Right atrium auricular region (tissue), 2 donors: Measurements from ENCODE around the gene SEPTIN10. TPM values are rescaled to one million over a fixed set of nuclear protein-coding genes. Genes with fewer than 3 reads are reported as not detected.

Experiments used
- DNase-seq: peaks from one replicate; pipeline ENCODE4 v3.0.0-alpha.2; 2019; ENCODE audit warnings: low spot score
- H3K27ac ChIP-seq, 2 donors: fragments of 200-600 bp; sonication (generic); 1 replicate in 1 of 2; 2 replicates in 1 of 2; pipeline ENCODE4 v1.5.1; 2016 to 2019
- H3K27me3 ChIP-seq, 2 donors: fragments of 200-600 bp; sonication (generic); one replicate each; pipeline versions ENCODE4 v1.5.1 to v1.6.0; 2017 to 2019
- H3K36me3 ChIP-seq: fragments of 200-600 bp; sonication (generic); one replicate; pipeline ENCODE4 v1.5.1; 2016
- H3K4me1 ChIP-seq, 2 donors: fragments of 200-600 bp; sonication (generic); one replicate each; pipeline versions ENCODE4 v1.5.1 to v1.6.0; 2017 to 2019
- H3K4me3 ChIP-seq, 2 donors: fragments of 200-600 bp; sonication (generic); 1 replicate in 1 of 2; 2 replicates in 1 of 2; pipeline ENCODE4 v1.5.1; 2017 to 2019; ENCODE audit warnings: mild to moderate bottlenecking in 1 of 2, moderate library complexity in 1 of 2
- H3K9me3 ChIP-seq, 2 donors: fragments of 200-600 bp; sonication (generic); one replicate each; pipeline ENCODE4 v1.5.1; 2019
- CTCF ChIP-seq, 2 donors: fragments of 200-600 bp; sonication (generic); IDR thresholded peaks; one replicate each; pipeline ENCODE4 v1.5.1; 2019; ENCODE audit warnings: antibody characterized with exemption in 2 of 2
- total RNA-seq, 2 donors: library from RNA; depleted of rRNA; stranded (reverse); fragments of >200 nt; gene quantifications; one replicate each; pipeline ENCODE4 v1.1.0, GENCODE V29; 2016

The SEPTIN10 gene
- total RNA-seq, 2 donors from 2014 or later = 47.0 to 61.7 TPM

- Histone ChIP-seq H3K9me3 (no peaks in the 10 kb centered on the region), H3K27me3 (no peaks in the 10 kb centered on the region), H3K36me3 (no peaks in the 10 kb centered on the region), H3K27ac (no peak overlapping the region), H3K4me3 (no peak overlapping the region), H3K4me1 (peaks cover 0 to 22% of the 10 kb centered on the region in 2 donors)
- no peak for TF ChIP-seq CTCF (IDR thresholded peaks at IDR 0.05)
- DNase-seq = no peak
These were observed 5.4 kb upstream of the SEPTIN10 start for GRCh38 chr2:109619032-109619615.

- TF ChIP-seq CTCF (IDR thresholded peaks at IDR 0.05) = no peak
These were observed 2.4 kb upstream of the SEPTIN10 start for GRCh38 chr2:109616184-109616583.

GRCh38 chr2:109615637-109616144, 1.9 kb upstream of the SEPTIN10 start:
- no peak for DNase-seq
- TF ChIP-seq CTCF (IDR thresholded peaks at IDR 0.05) = no peak
- peaks cover 0 to 34% of the 10 kb centered on the region in 2 donors for H3K4me1 ChIP-seq
- peak overlapping the region in 1 of 2 donors; percentile 74 for H3K4me3 ChIP-seq
- H3K9me3 ChIP-seq = no peaks in the 10 kb centered on the region
- no peaks in the 10 kb centered on the region for H3K36me3 ChIP-seq
- H3K27ac ChIP-seq = no peak overlapping the region
- no peaks in the 10 kb centered on the region for H3K27me3 ChIP-seq

More at GRCh38 chr2:109616184-109616583, 2.4 kb upstream of the SEPTIN10 start:
- Histone ChIP-seq H3K27me3 (no peaks in the 10 kb centered on the region), H3K36me3 (no peaks in the 10 kb centered on the region), H3K27ac (no peak overlapping the region), H3K9me3 (no peaks in the 10 kb centered on the region), H3K4me3 (no peak overlapping the region), H3K4me1 (peaks cover 0 to 34% of the 10 kb centered on the region in 2 donors)
- no peak for DNase-seq

GRCh38 chr2:109614715-109615636, 1.2 kb upstream of the SEPTIN10 start:
- no peak for DNase-seq
- H3K9me3 ChIP-seq = no peaks in the 10 kb centered on the region
- H3K36me3 ChIP-seq = no peaks in the 10 kb centered on the region
- no peaks in the 10 kb centered on the region for H3K27me3 ChIP-seq
- no peak for TF ChIP-seq CTCF (IDR thresholded peaks at IDR 0.05)
- peak overlapping the region; percentile 95 to 99 for H3K27ac ChIP-seq
- peaks cover 0 to 36% of the 10 kb centered on the region in 2 donors for H3K4me1 ChIP-seq
- peak overlapping the region; percentile 74 to 80 for H3K4me3 ChIP-seq

GRCh38 chr2:109613081-109613921, 465 bp downstream of the SEPTIN10 start:
- Histone ChIP-seq H3K9me3 (no peaks in the 10 kb centered on the region), H3K36me3 (no peaks in the 10 kb centered on the region), H3K4me1 (peaks cover 0 to 47% of the 10 kb centered on the region in 2 donors), H3K27ac (peak overlapping the region; percentile 95 to 99), H3K27me3 (no peaks in the 10 kb centered on the region), H3K4me3 (peak overlapping the region; percentile 74 to 80)
- DNase-seq = peak; percentile 71
- TF ChIP-seq CTCF (IDR thresholded peaks at IDR 0.05) = no peak
